Thyroid gland (tissue), 4 donors: Measurements from ENCODE around the gene TBL1XR1. TPM values are rescaled to one million over a fixed set of nuclear protein-coding genes. Genes with fewer than 3 reads are reported as not detected.

ENCODE experiments used
- DNase-seq, 2 donors: peaks; one replicate each; pipeline ENCODE4 v3.0.0-alpha.2; 2019
- H3K27ac ChIP-seq, 3 donors: fragments of 200-600 bp; sonication (generic); 1 replicate in 2 of 3; 2 replicates in 1 of 3; pipeline ENCODE4 v1.5.1; 2016 to 2019; ENCODE audit warnings: mild to moderate bottlenecking in 1 of 3, moderate library complexity in 1 of 3
- H3K27me3 ChIP-seq: fragments of 200-600 bp; sonication (generic); one replicate; pipeline ENCODE4 v1.5.1; 2019
- H3K36me3 ChIP-seq, 2 donors: fragments of 200-600 bp; sonication (generic); one replicate each; pipeline ENCODE4 v1.5.1; 2016 to 2019
- H3K4me1 ChIP-seq, 2 donors: fragments of 200-600 bp; sonication (generic); one replicate each; pipeline ENCODE4 v1.5.1; 2017 to 2019
- H3K4me3 ChIP-seq, 3 donors: fragments of 200-600 bp; sonication (generic); replicated peaks in 1 of 3; 1 replicate in 2 of 3; 2 replicates in 1 of 3; pipeline ENCODE4 v1.5.1; 2016; ENCODE audit warnings: mild to moderate bottlenecking in 1 of 3
- H3K9me3 ChIP-seq: fragments of 200-600 bp; sonication (generic); one replicate; pipeline ENCODE4 v1.5.1; 2017
- POLR2A ChIP-seq, 2 donors: fragments of 450-650 bp; IDR thresholded peaks; one replicate each; pipeline ENCODE4 v1.6.1; 2017; ENCODE audit warnings: antibody characterized with exemption in 2 of 2, mild to moderate bottlenecking in 2 of 2, moderate library complexity in 1 of 2
- WGBS, 2 donors: methylation state at CpG; one replicate each; pipeline ENCODE4 v1.1.5; 2017; 5-methylcytosine and 5-hydroxymethylcytosine counted together
- intact Hi-C: fragments of 100-400 bp; cut with DNase I; formaldehyde crosslinking; loops from one replicate; pipeline ENCODE4 v1.15.1; 2023
- total RNA-seq, 4 donors: library from RNA; depleted of rRNA; stranded (reverse); fragments of >200 nt; gene quantifications; one replicate each; pipeline ENCODE4 v1.2.3, GENCODE V29; 2016
- TF ChIP-seq, protein P1 (sequence below), 6 experiments: fragments of 200-600 bp in 3 of 6; fragments of 450-650 bp in 3 of 6; sonication (generic) in 3 of 6; IDR thresholded peaks; one replicate each; pipeline ENCODE4 v1.5.1; 2016 to 2019; ENCODE audit warnings: antibody characterized with exemption in 6 of 6, mild to moderate bottlenecking in 2 of 6, inconsistent platforms in 1 of 6, moderate library complexity in 1 of 6

The TBL1XR1 gene
- total RNA-seq, 4 donors from 2014 or later, result 164 to 239 (median 195) TPM

DNA sequence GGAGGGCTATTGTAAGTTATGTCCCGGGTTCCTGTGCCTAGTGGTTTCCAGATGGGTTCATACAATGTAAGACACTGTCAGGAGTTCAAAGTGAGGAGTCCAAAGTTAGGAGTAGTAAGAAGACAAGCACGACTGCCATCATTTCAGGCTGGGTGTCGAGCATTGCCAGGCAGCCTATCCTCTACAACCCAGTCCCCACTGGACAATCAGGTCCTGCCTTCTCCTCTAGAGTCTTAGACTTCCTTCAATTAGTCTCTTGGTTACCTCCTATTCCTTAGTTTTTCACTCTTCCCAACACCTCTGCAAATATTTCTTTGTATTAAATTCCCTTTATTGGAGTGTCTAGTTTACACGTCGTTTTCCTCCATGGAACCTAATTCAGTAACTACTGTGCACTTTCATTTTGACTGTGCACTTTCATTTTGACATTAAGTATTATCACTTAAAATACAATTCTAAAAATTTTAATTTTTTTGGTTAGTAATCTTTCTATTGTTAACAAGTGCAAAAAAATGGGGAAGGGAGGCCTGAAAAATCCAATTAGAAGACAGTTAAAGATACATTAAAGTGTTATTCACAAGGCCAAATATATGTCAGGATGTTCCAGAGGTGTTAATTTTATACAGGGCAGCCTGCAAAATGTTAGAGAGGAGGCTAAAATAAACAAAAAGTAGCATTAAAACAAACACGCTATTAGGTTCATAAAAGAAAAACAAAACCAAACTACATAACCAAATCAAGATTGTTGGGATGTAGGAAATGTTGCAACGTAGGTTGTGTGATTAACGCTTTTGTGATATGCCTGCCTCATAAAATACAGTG, 155.3 kb downstream of the TBL1XR1 start:
- peak in 1 of 2 donors; percentile 2 for DNase-seq
- H3K9me3 ChIP-seq, result no peaks in the 10 kb centered on the region
- no peak overlapping the region for H3K4me3 ChIP-seq
- WGBS, 2 donors, result 83 to 87% methylated on average over 8 of the region's 8 CpGs
- intact Hi-C loops, result no loop called here
- peak overlapping the region; percentile 7 to 62 (median 29) for H3K27ac ChIP-seq
- H3K27me3 ChIP-seq, result no peaks in the 10 kb centered on the region
- peaks cover 15 to 26% of the 10 kb centered on the region in 2 donors for H3K4me1 ChIP-seq
- TF ChIP-seq, protein P1, sequence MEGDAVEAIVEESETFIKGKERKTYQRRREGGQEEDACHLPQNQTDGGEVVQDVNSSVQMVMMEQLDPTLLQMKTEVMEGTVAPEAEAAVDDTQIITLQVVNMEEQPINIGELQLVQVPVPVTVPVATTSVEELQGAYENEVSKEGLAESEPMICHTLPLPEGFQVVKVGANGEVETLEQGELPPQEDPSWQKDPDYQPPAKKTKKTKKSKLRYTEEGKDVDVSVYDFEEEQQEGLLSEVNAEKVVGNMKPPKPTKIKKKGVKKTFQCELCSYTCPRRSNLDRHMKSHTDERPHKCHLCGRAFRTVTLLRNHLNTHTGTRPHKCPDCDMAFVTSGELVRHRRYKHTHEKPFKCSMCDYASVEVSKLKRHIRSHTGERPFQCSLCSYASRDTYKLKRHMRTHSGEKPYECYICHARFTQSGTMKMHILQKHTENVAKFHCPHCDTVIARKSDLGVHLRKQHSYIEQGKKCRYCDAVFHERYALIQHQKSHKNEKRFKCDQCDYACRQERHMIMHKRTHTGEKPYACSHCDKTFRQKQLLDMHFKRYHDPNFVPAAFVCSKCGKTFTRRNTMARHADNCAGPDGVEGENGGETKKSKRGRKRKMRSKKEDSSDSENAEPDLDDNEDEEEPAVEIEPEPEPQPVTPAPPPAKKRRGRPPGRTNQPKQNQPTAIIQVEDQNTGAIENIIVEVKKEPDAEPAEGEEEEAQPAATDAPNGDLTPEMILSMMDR (IDR thresholded peaks at IDR 0.05), result no peak
- no peak for TF ChIP-seq POLR2A (IDR thresholded peaks at IDR 0.05)
- peaks cover 27 to 37% of the 10 kb centered on the region in 2 donors for H3K36me3 ChIP-seq

DNA sequence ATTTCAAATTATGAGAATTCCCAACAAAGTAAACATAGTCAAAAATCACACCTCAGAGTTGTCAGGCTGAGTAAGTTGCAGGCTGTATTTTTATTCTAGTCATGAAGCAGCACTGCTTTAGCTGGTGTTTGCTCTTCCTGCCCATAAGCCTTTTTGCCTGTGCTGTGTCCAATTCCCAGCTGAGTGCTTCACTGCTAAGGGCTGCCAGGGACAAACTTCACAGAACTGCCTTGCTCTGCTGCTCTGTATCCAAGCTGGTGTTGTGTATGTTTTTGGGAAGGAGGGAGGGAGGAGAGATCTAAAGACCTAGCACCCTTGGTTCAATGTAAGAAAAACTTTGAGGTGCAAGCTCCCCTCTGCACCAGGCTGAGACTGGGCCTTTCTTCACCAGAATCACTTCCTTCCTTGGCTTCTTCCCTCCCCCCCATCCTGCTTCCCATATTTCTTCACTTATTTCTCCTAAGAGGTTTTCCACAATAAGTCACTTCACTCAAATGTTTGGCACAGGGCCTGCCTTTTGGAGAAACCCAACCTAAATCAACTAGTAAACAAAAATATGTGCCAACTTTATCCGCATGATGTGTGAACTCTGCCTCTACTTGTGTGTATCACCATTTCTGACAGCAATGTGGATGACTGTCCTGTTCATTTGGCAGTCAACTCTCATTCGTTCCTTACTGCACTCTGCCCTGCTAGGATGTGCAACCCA, 156.1 kb downstream of the TBL1XR1 start:
- DNase-seq, result peak; percentile 71 to 79
- peaks cover 23 to 38% of the 10 kb centered on the region in 2 donors for H3K36me3 ChIP-seq
- intact Hi-C loops, result no loop called here
- peak overlapping the region; percentile 7 to 62 (median 29) for H3K27ac ChIP-seq
- H3K27me3 ChIP-seq, result no peaks in the 10 kb centered on the region
- peaks cover 15 to 26% of the 10 kb centered on the region in 2 donors for H3K4me1 ChIP-seq
- no peak overlapping the region for H3K4me3 ChIP-seq
- no peaks in the 10 kb centered on the region for H3K9me3 ChIP-seq
- 66 to 80% methylated on average over 2 of the region's 2 CpGs for WGBS, 2 donors
- TF ChIP-seq, protein P1 (IDR thresholded peaks at IDR 0.05), result no peak
- TF ChIP-seq POLR2A (IDR thresholded peaks at IDR 0.05), result no peak

DNA sequence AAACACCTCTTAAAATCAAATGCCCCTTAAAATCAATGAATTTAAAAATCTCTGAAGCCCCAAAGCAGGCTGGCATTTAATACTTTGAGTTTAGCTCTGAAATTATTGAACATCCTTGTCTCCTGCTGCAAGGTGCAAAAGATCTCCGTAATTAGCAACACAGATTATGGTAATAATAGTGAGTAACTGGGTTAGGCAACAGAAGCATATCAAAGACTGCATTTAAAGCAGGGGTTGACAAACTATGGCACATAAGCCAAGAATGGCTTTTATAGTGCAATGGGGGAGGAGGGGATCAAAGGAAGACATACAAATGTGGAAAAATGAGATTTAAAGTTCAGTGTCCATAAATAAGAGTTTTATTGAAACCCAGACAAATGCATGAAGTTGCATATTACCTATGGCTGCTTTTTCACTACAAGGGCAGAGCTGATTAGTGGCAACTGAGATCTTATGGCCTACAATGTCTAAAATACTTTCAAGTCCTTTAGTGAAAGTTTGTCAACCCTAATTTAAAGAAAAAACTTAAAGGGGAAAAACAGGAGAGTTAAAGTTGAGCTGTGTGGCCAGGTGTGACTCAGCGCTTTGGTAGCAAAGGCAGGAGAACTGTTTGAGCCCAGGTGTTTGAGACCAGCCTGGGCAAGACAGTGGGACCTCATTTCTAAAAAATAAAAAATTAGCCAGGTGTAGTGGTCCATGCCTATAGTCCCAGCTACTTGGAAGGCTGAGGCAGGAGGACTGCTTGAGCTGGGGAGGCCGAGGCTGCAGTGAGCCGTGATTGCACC, 157.6 kb downstream of the TBL1XR1 start:
- intact Hi-C loops, result no loop called here
- H3K27ac ChIP-seq, result no peak overlapping the region
- peaks cover 15 to 26% of the 10 kb centered on the region in 2 donors for H3K4me1 ChIP-seq
- H3K36me3 ChIP-seq, result peaks cover 15 to 33% of the 10 kb centered on the region in 2 donors
- no peak for DNase-seq
- no peak overlapping the region for H3K4me3 ChIP-seq
- H3K27me3 ChIP-seq, result no peaks in the 10 kb centered on the region
- no peaks in the 10 kb centered on the region for H3K9me3 ChIP-seq
- TF ChIP-seq, protein P1 (IDR thresholded peaks at IDR 0.05), result no peak
- no peak for TF ChIP-seq POLR2A (IDR thresholded peaks at IDR 0.05)
- 97% methylated on average over 4 of the region's 4 CpGs for WGBS, 2 donors

DNA sequence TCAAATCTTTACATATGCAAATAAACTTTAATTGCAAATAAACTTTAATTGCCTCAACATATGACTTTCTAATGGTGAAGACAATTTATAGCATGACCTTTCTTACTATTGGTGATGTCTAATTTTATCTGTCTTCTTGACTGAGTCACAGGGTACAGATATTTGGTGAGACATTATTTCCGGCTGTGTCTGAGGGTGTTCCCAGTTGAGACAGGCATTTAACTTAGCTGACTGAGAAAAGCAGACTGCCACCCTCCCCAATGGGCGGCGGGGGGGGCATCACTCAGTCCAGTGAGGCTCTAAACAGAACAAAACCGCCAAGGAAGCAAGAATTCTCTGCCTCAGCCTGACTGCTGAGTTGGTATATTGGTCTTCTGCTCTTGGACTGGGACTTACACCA, 160.0 kb downstream of the TBL1XR1 start:
- 93 to 96% methylated on average over 4 of the region's 4 CpGs for WGBS, 2 donors

More for the DNA sequence above, 160.0 kb downstream of the TBL1XR1 start:
- no peak for DNase-seq
- H3K4me1 ChIP-seq, result peaks cover 15 to 24% of the 10 kb centered on the region in 2 donors
- H3K27me3 ChIP-seq, result no peaks in the 10 kb centered on the region
- no peak overlapping the region for H3K27ac ChIP-seq
- no peak overlapping the region for H3K4me3 ChIP-seq
- H3K9me3 ChIP-seq, result no peaks in the 10 kb centered on the region
- H3K36me3 ChIP-seq, result peaks cover 14 to 27% of the 10 kb centered on the region in 2 donors
- intact Hi-C loops, result no loop called here
- no peak for TF ChIP-seq POLR2A (IDR thresholded peaks at IDR 0.05)
- TF ChIP-seq, protein P1 (IDR thresholded peaks at IDR 0.05), result no peak
